ENCODE results near the gene ZNF618.

The ZNF618 gene

DNA sequence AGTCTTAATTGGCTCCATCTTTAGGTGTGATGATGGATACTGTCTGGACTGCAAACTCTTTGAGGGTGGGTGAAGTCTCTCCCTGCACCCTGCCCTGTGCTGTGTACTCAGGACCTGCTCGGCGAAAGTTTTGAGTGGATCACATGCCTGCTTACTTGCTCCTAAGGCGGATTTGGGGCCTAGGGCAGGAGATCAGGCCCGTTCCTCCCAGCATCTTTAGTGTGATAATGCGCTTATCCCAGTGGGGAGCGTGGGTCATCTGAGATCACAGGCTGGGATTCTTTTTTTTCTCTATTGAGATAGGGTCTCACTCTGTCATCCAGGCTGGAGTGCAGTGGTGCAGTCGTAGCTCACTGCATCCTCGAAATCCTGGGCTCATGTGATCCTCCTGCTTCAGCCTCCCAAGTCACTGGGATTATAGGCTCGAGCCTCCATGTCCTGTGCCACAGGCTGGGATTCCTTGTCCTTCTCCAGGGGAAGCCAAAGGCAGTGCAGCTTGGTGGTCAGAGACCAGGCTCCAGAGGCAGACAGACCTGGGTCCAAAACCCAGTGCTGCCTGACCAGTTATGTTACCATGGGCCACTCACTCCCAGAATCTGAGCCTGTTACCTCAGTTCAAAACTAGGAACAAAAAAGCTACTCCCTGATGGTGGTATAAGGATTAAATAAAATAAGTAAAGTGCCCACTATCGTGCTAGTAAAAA is 59.7 kb downstream of the ZNF618 start:
- no peak for DNase-seq

DNA sequence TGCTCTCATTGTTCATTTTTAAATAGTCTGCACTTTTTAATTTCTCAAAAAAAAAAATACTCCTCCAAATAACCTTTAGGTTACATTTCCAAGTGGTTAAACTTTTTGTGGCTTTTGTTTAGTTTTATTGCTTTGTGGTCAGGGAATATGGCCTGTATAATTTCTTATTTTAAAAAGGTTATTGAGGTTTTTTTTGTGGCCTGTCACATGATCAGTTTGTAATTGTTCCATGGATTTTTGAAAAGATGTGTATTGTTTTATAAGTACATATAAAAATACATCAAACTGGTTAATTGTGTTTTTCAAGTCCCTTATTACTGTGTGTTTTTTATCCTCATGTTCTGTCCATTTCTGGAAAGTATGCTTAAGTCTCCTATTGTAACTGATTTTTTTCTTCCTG is 64.0 kb downstream of the ZNF618 start:
- no peak for DNase-seq

DNA sequence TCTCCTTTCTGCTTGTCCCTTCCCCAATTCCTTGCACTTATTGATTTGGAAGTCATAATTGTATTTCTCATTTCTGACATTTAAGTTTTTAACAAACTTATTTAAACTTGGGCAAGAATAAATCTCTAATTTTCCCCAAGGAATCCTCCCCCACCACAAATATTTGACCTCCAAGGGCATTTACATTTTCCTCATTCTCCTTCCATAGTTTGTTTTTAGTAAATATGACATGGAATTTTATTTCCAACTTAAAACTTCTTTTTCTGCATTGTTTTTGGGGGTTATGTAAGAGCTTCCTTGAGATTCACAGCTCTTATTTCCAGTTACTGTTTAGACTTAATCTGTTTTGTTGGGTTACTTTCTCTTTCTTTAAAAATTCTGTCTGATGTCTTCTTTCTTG is 64.9 kb downstream of the ZNF618 start:
- DNase-seq, result no peak

DNA sequence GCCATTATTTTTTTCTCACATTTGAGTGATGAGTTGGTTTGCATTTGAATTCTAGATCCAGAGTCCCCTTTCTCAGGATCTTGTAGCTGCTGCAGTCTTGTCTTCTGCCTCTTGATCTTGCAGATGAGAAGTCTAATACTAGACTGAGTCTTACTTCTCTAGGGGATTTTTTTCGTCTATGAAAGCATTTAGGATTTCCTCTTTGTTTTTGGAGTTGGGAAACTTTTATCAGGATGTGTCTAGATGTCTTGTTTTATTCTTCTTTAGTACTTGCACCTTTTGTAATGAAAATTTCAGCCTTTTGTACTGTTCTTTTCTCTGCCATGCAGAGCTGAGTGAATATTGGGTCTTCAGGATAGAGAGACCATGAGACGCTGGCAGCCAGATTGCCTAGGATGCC is 65.4 kb downstream of the ZNF618 start:
- no peak for DNase-seq

DNA sequence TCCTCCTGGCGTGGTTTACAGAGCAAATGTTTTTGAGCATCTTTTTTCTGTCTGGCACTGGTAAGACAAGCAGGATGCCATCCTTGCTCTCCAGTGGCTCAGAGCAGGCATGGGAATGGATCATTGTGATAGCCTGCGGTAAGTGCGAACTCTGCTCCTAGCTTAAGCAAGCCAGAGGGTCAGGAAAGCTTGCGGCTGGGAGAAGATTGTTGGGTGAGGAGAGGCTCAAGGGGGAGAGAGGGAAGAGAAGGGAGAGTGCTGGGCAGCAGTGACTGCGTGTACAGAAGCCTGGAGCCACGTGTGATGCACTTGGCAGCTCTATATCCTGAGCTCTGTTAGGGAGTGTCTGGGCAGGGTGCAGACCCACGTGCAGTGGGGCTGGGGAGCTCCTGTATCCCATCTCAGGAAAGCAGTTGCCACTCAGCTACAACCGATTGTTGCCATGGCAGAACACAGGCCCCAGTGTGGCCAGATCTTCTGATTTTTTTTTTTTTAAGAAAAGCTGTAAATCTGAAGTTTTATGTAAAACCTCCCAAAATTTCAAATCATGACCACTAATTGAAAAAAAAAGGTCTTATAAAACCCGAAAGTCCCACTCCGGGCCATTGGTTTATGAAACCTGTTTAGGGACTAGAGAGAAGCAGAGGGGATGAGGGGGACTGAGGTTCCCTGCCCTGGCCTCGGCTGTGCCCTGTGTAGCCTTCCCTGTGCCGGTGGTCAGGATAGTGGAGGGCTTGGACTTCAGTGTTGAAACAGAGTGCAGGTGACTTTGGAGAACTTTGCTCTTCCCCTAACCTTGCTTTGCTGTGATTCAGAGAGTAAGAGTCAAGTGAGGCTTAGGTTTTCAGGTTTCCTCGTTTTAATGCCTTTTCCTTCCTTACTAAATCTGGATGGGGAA is 67.3 kb downstream of the ZNF618 start:
- no peak for DNase-seq

DNA sequence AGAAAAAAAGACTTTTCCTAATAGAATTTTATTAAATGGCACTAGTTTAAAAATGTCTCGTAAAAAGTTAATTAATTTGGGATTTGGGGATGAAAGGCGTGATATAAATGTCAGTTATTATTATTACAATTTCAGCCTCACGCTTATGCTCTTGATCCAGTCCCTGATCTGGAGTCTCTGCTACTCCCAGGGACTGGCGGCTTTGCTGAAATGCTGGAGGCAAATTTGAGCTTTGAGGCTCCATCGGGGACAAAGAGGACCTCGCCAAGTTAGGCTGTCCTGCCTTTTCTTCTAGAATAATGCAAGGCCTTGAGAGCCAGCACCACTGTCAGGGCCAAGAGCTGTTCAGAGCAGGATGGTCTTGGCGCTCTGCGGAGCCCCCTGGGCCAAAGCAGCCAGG is 69.7 kb downstream of the ZNF618 start:
- no peak for DNase-seq

DNA sequence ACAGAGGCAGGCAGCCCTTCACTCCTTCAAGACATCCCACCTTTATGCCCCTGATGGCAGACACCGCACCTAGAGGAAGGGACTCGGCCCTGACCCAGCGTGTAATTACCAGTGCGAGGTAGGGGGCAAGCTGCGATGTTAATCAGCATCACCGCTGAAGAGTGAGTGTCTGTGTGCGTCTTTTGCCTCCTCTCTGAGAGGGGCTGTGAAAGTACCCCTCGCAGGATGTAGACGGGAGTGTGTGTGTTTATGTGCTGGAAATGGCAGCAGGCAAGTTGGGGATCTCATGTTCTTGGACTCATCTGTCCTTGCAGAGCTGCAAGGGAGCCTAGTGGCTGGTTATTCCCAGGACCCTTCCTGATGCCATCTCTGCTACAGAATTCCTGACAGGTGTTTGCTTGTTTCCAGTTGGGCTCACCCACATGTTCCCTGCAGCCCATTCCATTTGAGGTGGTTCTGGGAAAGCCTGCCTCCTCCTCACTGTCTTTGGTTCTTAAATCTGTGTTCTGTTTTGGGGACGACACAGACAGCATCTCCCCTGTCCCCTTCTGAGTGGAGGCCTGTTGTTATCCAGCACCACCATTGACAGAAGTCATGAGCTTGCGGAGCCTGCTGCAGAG is 70.5 kb downstream of the ZNF618 start:
- no peak for DNase-seq

DNA sequence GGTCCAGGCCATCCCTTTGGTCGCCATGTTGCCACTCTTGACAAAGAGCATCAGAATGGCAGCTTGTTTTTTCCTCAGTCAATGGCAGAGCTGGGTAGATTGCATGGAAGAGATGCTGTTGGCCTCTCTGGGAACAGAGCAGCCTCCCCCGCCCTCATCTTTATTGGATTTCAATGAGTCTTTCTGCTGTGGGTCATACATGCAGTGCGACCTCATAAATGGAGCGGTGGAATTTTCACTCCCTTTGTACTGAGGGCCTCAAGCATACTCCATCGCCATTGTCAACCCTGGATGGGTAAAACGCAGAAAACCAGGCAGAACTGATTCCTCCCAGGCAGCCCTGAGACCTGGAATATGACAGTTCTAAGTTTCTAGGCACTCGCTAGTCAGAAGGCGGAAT is 71.8 kb downstream of the ZNF618 start:
- no peak for DNase-seq

DNA sequence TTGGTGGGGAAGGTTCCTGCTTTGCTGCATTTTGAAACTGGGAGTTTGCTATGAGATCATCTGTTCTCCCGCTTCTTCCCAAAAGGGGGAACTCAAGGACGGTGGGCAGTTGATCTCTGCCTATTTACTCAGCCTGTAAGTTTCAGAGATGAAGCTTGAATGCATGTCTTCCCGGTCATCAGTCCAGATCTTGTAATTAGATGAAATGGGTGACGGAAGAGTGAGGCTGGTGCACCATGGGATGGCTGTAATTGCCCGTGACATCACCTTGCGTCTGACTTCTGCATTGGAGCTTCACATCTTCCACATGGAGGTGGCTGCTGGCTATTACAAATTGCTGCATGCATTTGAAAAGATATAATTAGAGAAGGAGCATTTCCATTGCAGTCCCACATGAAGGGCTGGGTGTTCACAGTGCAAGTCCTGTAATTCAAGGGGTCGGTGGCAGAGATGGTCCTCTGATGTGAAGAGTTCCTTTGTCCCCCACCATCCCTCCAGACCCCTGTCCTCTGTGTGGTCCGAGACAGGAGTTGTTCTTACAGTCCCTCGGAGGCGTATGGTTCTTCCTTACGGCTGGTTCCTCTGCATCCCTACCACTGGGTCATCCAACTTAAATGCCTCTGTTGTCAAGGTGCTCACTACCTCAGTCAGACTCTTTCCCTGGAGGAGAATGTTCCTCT is 72.9 kb downstream of the ZNF618 start:
- DNase-seq, result no peak

DNA sequence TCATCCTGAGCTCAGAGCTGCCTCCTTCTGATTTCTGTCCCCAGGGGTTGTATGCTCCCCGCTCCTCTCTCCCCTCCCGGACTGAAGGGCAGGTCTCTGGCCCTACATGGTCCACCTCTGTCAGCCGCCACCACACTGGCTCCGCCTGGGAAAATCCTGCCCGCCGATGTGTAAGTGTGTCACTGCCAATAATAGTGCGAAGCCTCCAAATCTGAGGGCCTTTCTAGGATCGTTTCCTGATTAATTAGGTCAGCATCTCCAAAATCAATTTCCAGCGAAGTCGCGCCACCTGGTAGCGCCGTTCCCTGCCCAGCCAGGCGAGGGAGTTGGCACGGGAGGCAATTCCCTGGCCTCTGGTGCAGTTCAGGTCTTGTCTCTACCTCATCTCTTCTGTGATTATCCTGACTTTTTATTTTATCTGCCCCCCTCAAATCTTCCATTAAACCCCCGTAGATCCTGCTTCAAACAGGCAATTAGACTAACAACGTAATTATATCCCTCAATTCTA is 73.5 kb downstream of the ZNF618 start:
- no peak for DNase-seq

DNA sequence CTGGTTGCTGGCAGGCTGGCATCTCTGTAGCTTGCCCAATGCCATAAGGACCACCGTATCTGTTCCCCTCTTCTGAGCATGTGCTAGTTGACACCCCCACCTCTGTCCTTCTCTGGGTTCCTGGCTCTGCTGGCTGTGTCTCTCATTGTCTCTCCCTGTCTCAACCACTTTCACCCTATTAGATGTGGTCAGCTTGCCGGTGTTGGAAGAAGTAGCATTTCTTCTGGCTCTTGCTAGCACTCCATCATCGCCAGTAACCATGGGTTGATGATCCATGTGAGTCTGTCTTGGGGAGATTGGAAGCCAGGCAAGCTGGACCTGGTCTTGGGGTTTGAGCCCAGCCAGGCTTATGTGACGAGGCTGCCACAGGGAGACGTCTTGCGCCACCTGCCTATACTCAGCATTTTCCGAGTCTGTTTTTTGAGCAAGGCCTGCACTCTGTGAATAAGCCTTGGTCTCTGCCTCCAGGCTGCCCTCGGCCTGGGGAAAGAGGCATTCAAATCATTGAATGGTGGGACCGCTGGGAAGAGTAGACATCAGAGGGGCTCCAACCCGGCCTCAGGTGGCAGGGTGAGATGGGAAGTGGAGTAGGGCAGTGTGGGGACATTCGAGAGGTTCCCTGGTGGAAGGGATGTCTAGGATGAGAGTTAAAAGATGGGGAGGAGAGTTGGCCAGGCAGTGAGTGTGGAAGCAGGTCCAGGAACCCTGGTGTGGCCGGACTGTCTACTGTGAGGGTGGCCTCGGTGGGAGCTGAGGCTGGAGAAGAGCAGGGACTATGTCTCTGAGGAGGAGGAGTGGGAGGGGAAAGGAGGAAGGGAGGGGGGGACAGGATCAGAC is 74.3 kb downstream of the ZNF618 start:
- DNase-seq, result no peak

DNA sequence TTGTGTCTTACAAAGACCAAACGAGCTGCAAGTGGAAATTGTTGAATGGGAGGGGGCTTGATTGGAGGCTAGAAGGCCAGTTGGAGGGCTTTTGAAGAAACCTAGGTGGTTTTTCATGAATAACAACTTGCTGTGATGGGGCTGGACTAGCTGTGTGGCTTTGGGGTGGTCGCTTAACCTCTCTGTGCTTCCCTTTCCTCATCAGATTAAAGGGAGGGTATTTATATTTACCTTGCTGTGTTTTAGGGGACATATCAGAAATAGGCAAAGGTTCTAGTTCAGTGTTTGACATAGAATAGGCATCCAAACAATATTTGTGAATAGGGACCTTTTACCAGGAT is 74.9 kb downstream of the ZNF618 start:
- DNase-seq, result no peak

DNA sequence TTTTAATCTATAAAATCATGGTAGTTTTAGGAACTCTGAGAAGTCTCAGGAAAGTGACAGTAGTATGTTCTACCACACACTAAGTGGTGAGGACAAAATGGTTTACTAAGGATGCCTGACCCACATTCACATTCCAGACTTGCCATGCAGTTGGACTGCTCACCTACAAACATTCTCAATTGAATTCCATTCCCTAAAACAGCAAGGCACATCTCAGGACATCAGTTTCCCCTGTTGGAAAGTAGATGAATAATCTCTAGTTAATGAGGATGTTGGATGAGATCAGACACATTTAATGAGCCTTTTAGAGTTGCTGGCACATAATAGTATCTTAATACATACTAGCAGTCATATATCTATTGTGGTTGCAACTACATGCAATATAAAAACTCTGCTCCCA is 76.6 kb downstream of the ZNF618 start:
- DNase-seq, result no peak

DNA sequence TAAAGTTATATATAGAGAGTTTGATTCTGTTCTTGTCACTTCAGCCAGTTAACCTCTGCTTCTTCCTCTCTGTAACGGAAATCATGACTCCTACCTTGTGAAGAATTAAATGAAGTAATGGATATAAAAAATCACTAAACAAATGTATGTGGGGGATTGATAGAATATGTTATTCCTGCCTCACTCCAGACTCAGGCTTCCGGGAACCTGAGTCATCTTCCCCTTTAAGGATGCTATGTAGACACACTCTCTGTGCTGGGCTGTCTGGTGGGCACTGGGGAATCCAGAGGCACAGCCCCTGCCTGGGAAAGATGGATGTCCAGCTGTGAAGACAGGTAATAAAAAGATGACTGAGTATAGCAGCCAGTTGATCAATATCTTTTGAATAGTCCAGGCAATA is 77.4 kb downstream of the ZNF618 start:
- DNase-seq, result no peak

DNA sequence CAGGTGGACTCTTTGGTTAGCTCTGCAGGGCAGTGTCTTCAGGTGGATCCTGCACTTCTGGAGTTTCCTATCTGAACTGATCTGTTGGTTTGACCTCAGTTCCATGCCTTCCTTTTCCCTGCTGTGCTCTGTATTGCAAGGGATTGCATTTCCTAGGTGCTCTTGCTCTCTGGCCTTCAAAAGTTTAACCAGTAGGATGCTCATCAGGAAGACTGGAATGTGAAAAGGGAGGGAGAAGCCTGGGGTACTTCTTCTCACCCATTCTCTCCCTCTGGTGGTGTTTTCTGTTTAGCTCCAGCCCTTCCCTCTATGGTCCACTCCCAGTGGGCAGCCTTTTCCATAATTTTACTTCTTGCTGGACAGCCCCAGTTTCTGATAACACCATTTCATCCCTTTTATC is 78.5 kb downstream of the ZNF618 start:
- DNase-seq, result no peak

DNA sequence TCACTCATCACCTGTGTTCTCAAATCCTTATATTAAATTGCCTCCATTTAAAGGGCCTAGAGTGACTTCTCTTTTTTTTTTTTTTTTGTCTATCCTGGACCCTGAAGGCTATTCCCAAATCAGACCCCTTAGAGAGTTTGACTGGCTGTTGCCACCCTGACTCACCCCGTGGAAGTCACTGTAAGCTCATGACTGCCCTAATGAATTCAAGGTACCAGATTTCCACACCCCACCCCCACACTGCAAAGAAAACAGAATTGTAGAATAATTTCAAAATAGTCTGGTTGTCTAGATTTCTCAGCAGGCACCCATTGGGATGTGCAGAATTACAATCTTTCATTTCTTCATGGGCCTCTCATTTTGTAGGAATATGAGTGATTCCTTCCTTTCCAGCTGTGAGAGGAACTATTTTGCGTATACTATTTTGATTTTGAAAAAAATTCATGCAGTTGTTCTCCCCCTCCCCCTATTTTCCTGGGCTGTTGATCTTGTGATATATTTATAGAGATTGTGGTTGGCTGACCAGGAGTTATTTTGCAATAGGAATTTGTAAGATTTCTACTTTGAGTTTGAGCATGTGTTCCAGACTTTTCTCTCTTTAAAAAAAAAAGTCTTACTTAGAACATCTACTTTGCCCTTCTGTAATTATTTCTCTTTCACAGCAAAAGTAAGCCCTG is 79.1 kb downstream of the ZNF618 start:
- no peak for DNase-seq

DNA sequence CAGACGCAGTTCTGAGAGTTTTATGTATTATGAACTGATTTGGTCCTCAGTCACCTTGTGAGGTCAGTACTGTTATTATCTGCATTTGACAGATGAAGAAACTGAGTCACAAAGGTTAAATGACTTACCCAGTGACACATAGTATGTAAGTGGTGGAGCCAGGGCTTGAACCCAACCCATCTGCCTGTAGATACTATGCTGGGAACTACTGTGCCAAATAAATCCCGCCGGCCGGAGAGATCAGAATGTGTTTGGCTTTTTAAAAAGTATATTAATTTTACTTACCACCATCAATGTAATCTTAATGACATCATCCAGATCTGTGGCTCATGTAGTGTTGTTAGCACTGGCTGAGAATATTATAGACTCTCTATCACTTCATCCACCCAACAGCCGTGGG is 80.8 kb downstream of the ZNF618 start:
- DNase-seq, result no peak

DNA sequence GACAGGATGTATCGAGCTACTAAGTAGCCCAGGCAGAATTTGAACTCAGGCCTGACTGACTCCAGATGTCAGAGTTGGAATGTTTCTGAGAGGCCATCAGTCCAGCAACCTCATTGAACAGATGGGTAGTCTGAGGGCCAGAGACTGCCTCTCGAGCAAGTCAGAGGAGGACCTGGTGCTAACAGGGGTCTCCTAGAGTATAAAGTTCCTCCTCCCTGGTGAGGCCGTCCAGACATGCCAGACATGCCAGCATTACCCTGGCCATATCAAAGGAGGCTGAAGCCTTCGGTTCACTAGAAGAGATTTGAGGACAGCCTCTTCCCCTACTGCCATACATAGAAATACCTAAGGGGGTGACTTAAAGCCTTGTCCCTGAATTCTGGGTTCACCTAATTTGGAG is 81.2 kb downstream of the ZNF618 start:
- DNase-seq, result no peak

DNA sequence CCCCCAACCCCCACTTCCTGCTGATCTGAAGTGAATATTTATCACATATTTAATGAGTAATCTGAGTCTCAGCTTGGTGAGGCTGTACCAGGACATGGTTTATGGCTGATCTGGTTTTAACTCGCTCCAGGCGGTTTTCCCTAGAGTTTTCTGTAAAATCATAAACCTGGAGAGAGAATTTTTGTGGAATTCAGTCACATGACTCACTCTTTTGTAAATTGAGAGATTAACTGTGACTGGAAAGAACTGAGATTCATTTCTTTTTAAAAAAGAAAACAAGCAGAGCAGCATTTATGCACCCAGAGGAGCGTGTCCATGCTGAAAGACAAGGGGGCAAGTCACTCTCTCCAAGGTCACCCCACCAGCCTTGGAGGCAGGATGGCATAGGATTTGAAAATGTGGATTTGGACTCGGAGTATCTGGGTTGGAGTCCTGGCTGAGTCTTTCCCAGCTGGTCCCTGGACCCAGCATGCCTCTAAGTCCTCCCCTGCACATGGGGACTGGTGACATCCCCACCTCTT is 81.8 kb downstream of the ZNF618 start:
- no peak for DNase-seq

DNA sequence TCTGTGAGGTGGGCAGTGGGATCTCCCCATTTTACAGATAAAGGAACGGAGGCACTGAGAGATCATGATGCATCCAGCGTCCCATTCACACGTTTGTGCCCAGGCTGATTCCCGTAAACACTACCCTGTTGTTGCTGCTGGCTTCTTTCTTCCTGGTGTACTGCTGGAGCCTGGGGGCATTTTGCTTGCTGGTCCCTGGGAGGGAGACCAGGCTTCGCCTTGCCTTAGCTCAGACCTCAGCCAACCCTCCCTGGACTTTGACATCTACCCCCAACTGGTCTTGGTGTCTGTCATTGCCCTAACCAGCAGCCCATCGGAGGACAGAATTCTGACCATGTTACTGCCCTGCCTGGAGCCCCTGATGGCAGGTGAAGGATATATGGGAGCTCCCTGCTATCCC is 82.4 kb downstream of the ZNF618 start:
- no peak for DNase-seq

DNA sequence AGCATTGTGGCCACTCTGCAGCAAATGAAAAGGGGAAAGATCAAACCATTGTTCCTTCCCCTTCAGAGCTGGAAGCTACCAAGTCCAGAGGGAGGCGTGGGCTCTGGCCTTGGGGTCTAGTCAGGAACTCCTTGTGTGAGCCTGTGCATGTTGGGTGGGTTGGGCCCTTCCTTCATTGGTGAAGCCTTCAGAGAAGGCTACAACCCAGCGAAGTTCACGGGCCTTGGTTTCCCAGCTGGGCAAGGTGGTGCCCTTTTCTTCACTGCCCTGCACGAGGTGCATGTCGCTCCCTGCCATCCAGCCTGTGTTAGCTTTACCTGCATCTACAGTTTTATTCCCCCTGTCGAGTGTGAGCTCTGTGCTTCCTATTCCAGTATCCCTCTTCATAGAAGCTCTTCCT is 84.7 kb downstream of the ZNF618 start:
- DNase-seq, result no peak

DNA sequence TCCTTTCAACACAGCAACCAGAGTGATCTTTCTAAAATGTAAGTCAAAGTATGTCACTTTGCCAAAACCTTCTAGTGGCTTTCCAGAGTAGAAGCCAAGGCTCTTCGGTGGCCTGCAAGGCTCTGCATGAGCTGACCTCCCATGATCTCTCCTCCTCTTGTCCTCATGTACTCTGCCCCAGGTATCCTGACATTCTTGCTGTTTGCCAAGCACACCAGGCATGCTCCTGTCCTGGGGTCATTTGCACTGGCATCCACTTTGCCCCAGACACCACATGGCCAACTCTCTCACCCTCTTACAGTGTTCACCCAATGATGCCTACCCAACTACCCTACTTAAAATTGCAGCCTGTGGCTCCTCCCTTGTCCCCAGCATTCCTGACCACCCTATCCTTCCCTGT is 86.3 kb downstream of the ZNF618 start:
- DNase-seq, result no peak
